Measurements from ENCODE around the gene DNAJC1. TPM values are rescaled to one million over a fixed set of nuclear protein-coding genes. Genes with fewer than 3 reads are reported as not detected.

The DNAJC1 gene
- total RNA-seq, result 10 to 100 TPM; 63.7 to 93.0 (median 92.1) TPM

- H3K9me3 ChIP-seq, result no peaks in the 10 kb centered on the region
- DNase-seq (ENCODE audit: low spot score in 2 of 2), result peak; percentile 97 to 98
- TF ChIP-seq, protein P1, sequence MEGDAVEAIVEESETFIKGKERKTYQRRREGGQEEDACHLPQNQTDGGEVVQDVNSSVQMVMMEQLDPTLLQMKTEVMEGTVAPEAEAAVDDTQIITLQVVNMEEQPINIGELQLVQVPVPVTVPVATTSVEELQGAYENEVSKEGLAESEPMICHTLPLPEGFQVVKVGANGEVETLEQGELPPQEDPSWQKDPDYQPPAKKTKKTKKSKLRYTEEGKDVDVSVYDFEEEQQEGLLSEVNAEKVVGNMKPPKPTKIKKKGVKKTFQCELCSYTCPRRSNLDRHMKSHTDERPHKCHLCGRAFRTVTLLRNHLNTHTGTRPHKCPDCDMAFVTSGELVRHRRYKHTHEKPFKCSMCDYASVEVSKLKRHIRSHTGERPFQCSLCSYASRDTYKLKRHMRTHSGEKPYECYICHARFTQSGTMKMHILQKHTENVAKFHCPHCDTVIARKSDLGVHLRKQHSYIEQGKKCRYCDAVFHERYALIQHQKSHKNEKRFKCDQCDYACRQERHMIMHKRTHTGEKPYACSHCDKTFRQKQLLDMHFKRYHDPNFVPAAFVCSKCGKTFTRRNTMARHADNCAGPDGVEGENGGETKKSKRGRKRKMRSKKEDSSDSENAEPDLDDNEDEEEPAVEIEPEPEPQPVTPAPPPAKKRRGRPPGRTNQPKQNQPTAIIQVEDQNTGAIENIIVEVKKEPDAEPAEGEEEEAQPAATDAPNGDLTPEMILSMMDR (IDR thresholded peaks at IDR 0.05), result peak in 1 of 3 donors; percentile 37
- TF ChIP-seq POLR2AphosphoS5 (IDR thresholded peaks at IDR 0.05) (peak in 2 of 3 donors; percentile 68 to 92), POLR2A (IDR thresholded peaks at IDR 0.05) (no peak)
- H3K27ac ChIP-seq, result peak within 1 kb of the TSS; percentile 95 to 96
- H3K4me3 ChIP-seq, result peak within 1 kb of the TSS; percentile 67 to 74 (median 72)
- no peaks in the 10 kb centered on the region for H3K36me3 ChIP-seq
- intact Hi-C loops (cut with DNase I; ENCODE audit: low total_unique reads), result loop anchor here (10.0 kb wide), 1 partner anchor 509 kb away; no protein-coding TSS in a partner anchor
- no peaks in the 10 kb centered on the region for H3K4me1 ChIP-seq
- no peaks in the 10 kb centered on the region for H3K27me3 ChIP-seq
Observed at GRCh38 chr10:22003177-22003963, at the start of gene DNAJC1. Gene DNAJC1, minus strand, starts transcription at chr10:22003730. Its CDS starts 296 bp downstream, at chr10:22003434.

- intact Hi-C loops (cut with DNase I; ENCODE audit: low total_unique reads), result no loop called here
- no peaks in the 10 kb centered on the region for H3K9me3 ChIP-seq
- H3K27me3 ChIP-seq, result no peaks in the 10 kb centered on the region
- H3K36me3 ChIP-seq, result no peaks in the 10 kb centered on the region
- no peaks in the 10 kb centered on the region for H3K4me1 ChIP-seq
- DNase-seq (ENCODE audit: low spot score in 2 of 2), result no peak
- TF ChIP-seq, protein P1 (IDR thresholded peaks at IDR 0.05), result no peak
- H3K4me3 ChIP-seq, result no peak overlapping the region
- H3K27ac ChIP-seq, result no peak overlapping the region
Observed at GRCh38 chr10:22053048-22053447, 49.5 kb upstream of the DNAJC1 start.

DNA sequence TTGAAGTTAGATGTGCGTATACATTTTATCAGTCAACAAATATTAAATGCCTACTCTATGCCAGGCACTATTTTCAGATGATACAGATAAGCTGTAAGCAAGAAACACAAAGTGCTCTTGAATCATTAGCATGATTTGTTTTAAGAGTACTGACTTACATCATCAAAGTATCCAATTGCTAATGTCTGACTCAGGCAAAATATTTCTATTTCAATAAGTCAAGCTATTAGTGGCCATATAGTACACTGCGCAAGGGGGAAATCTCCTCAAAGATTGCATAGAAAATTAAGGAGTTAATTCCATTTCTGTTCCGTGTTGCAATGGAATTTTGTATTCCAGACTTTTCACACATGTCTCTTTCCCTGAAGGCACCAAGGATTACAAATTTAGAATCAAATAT lies 46.1 kb upstream of the DNAJC1 start:
- DNase-seq (ENCODE audit: low spot score in 2 of 2), result no peak
- no peak overlapping the region for H3K27ac ChIP-seq
- no peaks in the 10 kb centered on the region for H3K27me3 ChIP-seq
- no peaks in the 10 kb centered on the region for H3K4me1 ChIP-seq
- no peaks in the 10 kb centered on the region for H3K9me3 ChIP-seq
- no peak for TF ChIP-seq POLR2AphosphoS5 (IDR thresholded peaks at IDR 0.05)
- TF ChIP-seq, protein P1 (IDR thresholded peaks at IDR 0.05), result no peak
- no peak for TF ChIP-seq POLR2A (IDR thresholded peaks at IDR 0.05)
- H3K4me3 ChIP-seq, result no peak overlapping the region
- intact Hi-C loops (cut with DNase I; ENCODE audit: low total_unique reads), result no loop called here
- no peaks in the 10 kb centered on the region for H3K36me3 ChIP-seq

GRCh38 chr10:22047812-22048211 lies 44.3 kb upstream of the DNAJC1 start:
- no peak for DNase-seq (ENCODE audit: low spot score in 2 of 2)
- intact Hi-C loops (cut with DNase I; ENCODE audit: low total_unique reads), result no loop called here
- H3K9me3 ChIP-seq, result no peaks in the 10 kb centered on the region

DNA sequence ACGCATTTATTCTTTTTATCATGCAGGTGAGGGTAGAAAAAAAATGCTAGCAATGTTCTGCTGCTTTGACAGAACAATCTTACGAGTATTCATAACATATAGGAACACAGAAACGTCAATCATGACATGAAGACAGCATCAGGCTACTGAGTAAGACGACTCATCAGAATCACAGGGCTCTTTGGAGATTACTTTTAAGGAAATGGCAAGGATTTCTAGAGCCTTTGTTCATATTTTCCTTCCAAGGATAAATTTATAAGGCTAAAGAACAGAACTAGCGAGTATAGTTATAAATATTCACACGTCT lies 39.8 kb upstream of the DNAJC1 start:
- intact Hi-C loops (cut with DNase I; ENCODE audit: low total_unique reads), result no loop called here
- TF ChIP-seq, protein P1 (IDR thresholded peaks at IDR 0.05), result no peak
- no peak for TF ChIP-seq POLR2A (IDR thresholded peaks at IDR 0.05)
- no peak for TF ChIP-seq POLR2AphosphoS5 (IDR thresholded peaks at IDR 0.05)
- H3K9me3 ChIP-seq, result no peaks in the 10 kb centered on the region
- no peak overlapping the region for H3K27ac ChIP-seq
- no peak for DNase-seq (ENCODE audit: low spot score in 2 of 2)
- no peak overlapping the region for H3K4me3 ChIP-seq
- no peaks in the 10 kb centered on the region for H3K27me3 ChIP-seq
- no peaks in the 10 kb centered on the region for H3K36me3 ChIP-seq
- no peaks in the 10 kb centered on the region for H3K4me1 ChIP-seq

More at GRCh38 chr10:22047812-22048211, 44.3 kb upstream of the DNAJC1 start:
- no peaks in the 10 kb centered on the region for H3K27me3 ChIP-seq
- no peaks in the 10 kb centered on the region for H3K4me1 ChIP-seq
- no peak overlapping the region for H3K4me3 ChIP-seq
- no peaks in the 10 kb centered on the region for H3K36me3 ChIP-seq
- TF ChIP-seq POLR2A (IDR thresholded peaks at IDR 0.05) (no peak), POLR2AphosphoS5 (IDR thresholded peaks at IDR 0.05) (no peak)
- TF ChIP-seq, protein P1 (IDR thresholded peaks at IDR 0.05), result no peak
- H3K27ac ChIP-seq, result no peak overlapping the region
